K562 (cell line): ENCODE results near the gene BIVM. TPM values are rescaled to one million over a fixed set of nuclear protein-coding genes. Genes with fewer than 3 reads are reported as not detected.

Experiments used
- ATAC-seq: fragments of 200-7000 bp; cut with Tn5 transposase; 3 replicates; pipeline ENCODE4 v1.9.1; 2020; ENCODE audit warnings: moderate library complexity
- BruUV-seq: library from RNA; stranded (reverse); fragments of 400-500 nt; replicated peaks from 2 replicates; lab custom pipeline; 2021; lab: Mats Ljungman, UMichigan
- CTCF ChIA-PET: fragments of 300-600 bp; formaldehyde crosslinking; extraction: SDS; loops from one replicate; lab custom pipeline; 2021; ENCODE audit warnings: low intra/inter-chr PET ratio; lab: Yijun Ruan, JAX
- POLR2A ChIA-PET: fragments of 300-600, 350-650 bp; sonication (Branson Sonifier 250); formaldehyde crosslinking; extraction: SDS; loops from one replicate; lab custom pipeline; 2021; ENCODE audit warnings: antibody characterized with exemption, inconsistent platforms; lab: Yijun Ruan, JAX
- DNase-seq, 4 experiments: peaks; one replicate each; pipeline versions ENCODE4 v3.0.0 to v3.0.0-alpha.2; 2011 to 2018; ENCODE audit warnings: low spot score in 3 of 4, mixed read lengths in 3 of 4; ENCODE audit errors: extremely low read depth in 1 of 4
- FAIRE-seq: peaks from 2 replicates; lab custom pipeline; 2011; peaks lifted over from hg19 to GRCh38; lab: Jason Lieb, UNC
- H2AFZ ChIP-seq: 2 replicates; pipeline ENCODE4 v1.6.0; 2011; ENCODE audit warnings: low read depth, low read length, control low read depth, inconsistent platforms
- H3K27ac ChIP-seq: fragments of 200-600 bp; 3 replicates; pipeline ENCODE4 v1.8.0; 2011; ENCODE audit warnings: low read depth, mild to moderate bottlenecking, control low read depth, inconsistent platforms, low read length, moderate library complexity, mixed read lengths; ENCODE audit errors: extremely low read depth
- H3K27me3 ChIP-seq, 2 experiments: fragments of 300-600 bp in 1 of 2; 2 replicates in 1 of 2; 3 replicates in 1 of 2; pipeline versions ENCODE4 v1.6.0 to v1.8.0; 2011; ENCODE audit warnings: inconsistent platforms in 2 of 2, low read length in 2 of 2, mild to moderate bottlenecking in 1 of 2, mixed read lengths in 1 of 2, moderate library complexity in 1 of 2; ENCODE audit not compliant: control insufficient read depth in 2 of 2, insufficient read depth in 2 of 2
- H3K36me3 ChIP-seq: fragments of 300-600 bp; 3 replicates; pipeline ENCODE4 v1.8.0; 2011; ENCODE audit warnings: mild to moderate bottlenecking, low read length, inconsistent platforms; ENCODE audit not compliant: control insufficient read depth, insufficient read depth
- H3K4me1 ChIP-seq, 2 experiments: fragments of 200-600 bp in 1 of 2; replicated peaks in 1 of 2; 2 replicates in 1 of 2; 3 replicates in 1 of 2; pipeline versions ENCODE4 v1.5.1 to v1.8.0; 2011; ENCODE audit warnings: inconsistent platforms in 2 of 2, low read length in 2 of 2, mild to moderate bottlenecking in 1 of 2, mixed read lengths in 1 of 2, moderate library complexity in 1 of 2; ENCODE audit not compliant: control insufficient read depth in 2 of 2, insufficient read depth in 2 of 2
- H3K4me2 ChIP-seq: 2 replicates; pipeline ENCODE4 v1.6.1; 2011; ENCODE audit warnings: low read length, control low read depth, inconsistent platforms, mixed read lengths; ENCODE audit not compliant: insufficient read depth
- H3K4me3 ChIP-seq: fragments of 200-600 bp; sonication (generic), shearing (Covaris generic); 2 replicates; pipeline ENCODE4 v1.5.1; 2016; ENCODE audit warnings: control low read depth, inconsistent platforms
- H3K79me2 ChIP-seq: fragments of 200-600 bp; 3 replicates; pipeline ENCODE4 v1.8.0; 2011; ENCODE audit warnings: low read length, inconsistent platforms; ENCODE audit not compliant: control insufficient read depth, insufficient read depth
- H3K9ac ChIP-seq, 2 experiments: 2 replicates each; pipeline versions ENCODE4 v1.6.0 to v1.6.1; 2011; ENCODE audit warnings: low read depth in 2 of 2, low read length in 2 of 2, control low read depth in 1 of 2, inconsistent platforms in 1 of 2, mild to moderate bottlenecking in 1 of 2, mixed read lengths in 1 of 2; ENCODE audit not compliant: insufficient read depth in 1 of 2
- H3K9me1 ChIP-seq: one replicate; pipeline ENCODE4 v1.6.0; 2011; ENCODE audit warnings: inconsistent platforms, mild to moderate bottlenecking, low read length, moderate library complexity; ENCODE audit not compliant: control insufficient read depth, insufficient read depth
- H3K9me3 ChIP-seq: replicated peaks from 2 replicates; pipeline ENCODE4 v1.5.1; 2011; ENCODE audit warnings: low read depth, low read length, inconsistent platforms; ENCODE audit not compliant: control insufficient read depth, insufficient read depth
- H4K20me1 ChIP-seq: replicated peaks from 2 replicates; pipeline ENCODE4 v1.6.1; 2011; ENCODE audit warnings: low read length, inconsistent platforms, mixed read lengths; ENCODE audit not compliant: control insufficient read depth, insufficient read depth
- MCM2 ChIP-seq: fragments of 450-650 bp; IDR thresholded peaks from 2 replicates; pipeline ENCODE4 v1.6.1; 2017; ENCODE audit warnings: low read depth, mild to moderate bottlenecking
- MYNN ChIP-seq, 2 experiments: sonication (generic); formaldehyde crosslinking in 1 of 2; IDR thresholded peaks; 2 replicates each; pipeline versions ENCODE4 v1.5.0 to v1.6.1; 2016 to 2020; ENCODE audit warnings: antibody characterized with exemption in 1 of 2, missing genetic modification reagents in 1 of 2
- NR2F6 ChIP-seq: fragments of 450-650 bp; formaldehyde crosslinking; IDR thresholded peaks from 2 replicates; pipeline ENCODE4 v1.4.0; 2020; ENCODE audit warnings: mild to moderate bottlenecking
- TARDBP ChIP-seq: fragments of 450-650 bp; IDR thresholded peaks from 2 replicates; pipeline ENCODE4 v1.6.1; 2016
- ZNF184 ChIP-seq: sonication (generic); formaldehyde crosslinking; IDR thresholded peaks from 2 replicates; pipeline ENCODE4 v1.5.0; 2020; ENCODE audit warnings: missing genetic modification reagents
- WGBS: fragments of 100-300 bp; shearing (Covaris generic); methylation state at CpG from one replicate; pipeline ENCODE4 v1.1.6; 2016; ENCODE audit warnings: low coverage, mixed read lengths; ENCODE audit not compliant: insufficient coverage; ENCODE audit errors: missing lambda C conversion rate; 5-methylcytosine and 5-hydroxymethylcytosine counted together
- in situ Hi-C: fragments of 300-500 bp; cut with MboI; formaldehyde crosslinking; loops from 4 replicates; pipeline ENCODE4 v1.15.0; 2018; ENCODE audit warnings: inconsistent platforms, mixed read lengths
- intact Hi-C: fragments of 100-400 bp; cut with micrococcal nuclease; formaldehyde crosslinking; loops from 2 replicates; pipeline ENCODE4 v1.14.2; 2022
- polyA plus RNA-seq, 8 experiments: library from polyadenylated mRNA; depleted of rRNA in 4 of 8; stranded (reverse) in 5 of 8; unstranded in 3 of 8; fragments of >200 nt; fragmentation: Nextera tagmentation in 2 of 8; fragmentation: Illumina TruSeq in 1 of 8; extraction: Ambion mirVana in 2 of 8; extraction: Trizol in 1 of 8; gene quantifications; 2 replicates each; pipeline versions ENCODE4 v1.2.1 to v1.2.3, GENCODE V29; 2011 to 2014; ENCODE audit warnings: inconsistent platforms in 1 of 8, missing spikeins in 1 of 8
- total RNA-seq, 7 experiments: library from RNA; depleted of rRNA in 6 of 7; stranded (reverse); fragments of >200 nt in 6 of 7; fragmentation: Illumina TruSeq in 2 of 7; extraction: Trizol in 2 of 7; gene quantifications; 2 replicates each; pipeline versions ENCODE4 v1.2.1 to v1.2.3, GENCODE V29; 2011 to 2021; ENCODE audit warnings: low replicate concordance in 1 of 7

Gene BIVM
- total and polyA plus RNA-seq, 9 of the 15 experiments (the other 6 are each of a cell fraction or from before 2014, with no cell fraction given), result 3.6 to 23.1 (median 16.8) TPM

GRCh38 chr13:102816708-102817107, 17.8 kb downstream of the BIVM start:
- Histone ChIP-seq H3K9ac (no peak overlapping the region), H3K4me3 (no peak overlapping the region), H3K9me3 (no peaks in the 10 kb centered on the region), H3K9me1 (peaks cover 3% of the 10 kb centered on the region), H3K27me3 (no peaks in the 10 kb centered on the region), H3K4me2 (no peak overlapping the region), H3K79me2 (peaks cover 29% of the 10 kb centered on the region), H3K4me1 (no peaks in the 10 kb centered on the region), H4K20me1 (no peaks in the 10 kb centered on the region), H3K36me3 (peaks cover 37% of the 10 kb centered on the region), H2AFZ (no peak overlapping the region), H3K27ac (no peak overlapping the region)
- ChIA-PET POLR2A (no interaction called here), CTCF (no interaction called here)
- FAIRE-seq, result no peak
- intact Hi-C loops, result no loop called here
- in situ Hi-C loops, result no loop called here
- WGBS, result 83% methylated on average over 4 of the region's 4 CpGs
- BruUV-seq, result no TSS peak
- TF ChIP-seq NR2F6 (CRISPR knock-in tag), result no peak
- ATAC-seq, result no peak
- no peak for DNase-seq

DNA sequence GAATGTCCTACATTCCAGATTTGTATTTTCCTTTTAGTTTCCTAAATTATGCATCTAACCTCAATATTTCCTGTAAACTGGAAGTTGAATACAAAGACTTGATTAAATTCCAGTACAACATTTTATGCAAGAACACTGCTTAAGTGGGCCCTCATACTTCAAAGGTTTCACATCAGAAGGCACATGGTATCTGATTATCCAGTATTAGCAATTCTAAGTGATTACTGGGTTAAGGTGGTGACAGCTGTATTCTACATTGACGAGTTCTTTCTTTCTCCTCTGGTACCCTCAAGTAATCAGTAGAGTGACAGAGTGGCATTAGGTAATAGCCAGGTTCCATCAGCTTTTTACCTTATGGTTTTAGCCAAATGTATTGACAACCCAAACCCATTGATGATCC, 18.3 kb downstream of the BIVM start:
- no TSS peak for BruUV-seq

More for the DNA sequence above, 18.3 kb downstream of the BIVM start:
- Histone ChIP-seq H3K79me2 (peaks cover 23% of the 10 kb centered on the region), H3K36me3 (peaks cover 38% of the 10 kb centered on the region), H3K4me2 (no peak overlapping the region), H3K9ac (no peak overlapping the region), H3K27me3 (no peaks in the 10 kb centered on the region), H3K9me3 (no peaks in the 10 kb centered on the region), H3K4me1 (no peaks in the 10 kb centered on the region), H4K20me1 (no peaks in the 10 kb centered on the region), H3K27ac (no peak overlapping the region)
- ChIA-PET POLR2A (no interaction called here), CTCF (no interaction called here)
- WGBS, result 100% methylated on average over 1 of the region's 1 CpG
- in situ Hi-C loops, result no loop called here
- no peak for ATAC-seq
- TF ChIP-seq MCM2 (no peak), TARDBP (no peak), ZNF184 (CRISPR knock-in tag) (no peak), MYNN (IDR thresholded peaks at IDR 0.05) (no peak), MYNN (CRISPR knock-in tag; IDR thresholded peaks at IDR 0.05) (no peak)
- TF ChIP-seq, all 486 proteins: peak for 0
- Histone ChIP-seq H3K4me3 (no peak overlapping the region), H3K9me1 (peaks cover 3% of the 10 kb centered on the region), H2AFZ (no peak overlapping the region)
- no peak for DNase-seq
- no peak for FAIRE-seq
- intact Hi-C loops, result no loop called here
